HG02642 (cell line): ENCODE data around the gene UGT2A3.

Experiments used
- ATAC-seq: cut with Tn5 transposase; IDR thresholded peaks from one replicate; pipeline ENCODE4 v1.9.1; 2021; ENCODE audit warnings: mild to moderate bottlenecking; ENCODE audit not compliant: unreplicated experiment, poor library complexity

UGT2A3 gene

DNA sequence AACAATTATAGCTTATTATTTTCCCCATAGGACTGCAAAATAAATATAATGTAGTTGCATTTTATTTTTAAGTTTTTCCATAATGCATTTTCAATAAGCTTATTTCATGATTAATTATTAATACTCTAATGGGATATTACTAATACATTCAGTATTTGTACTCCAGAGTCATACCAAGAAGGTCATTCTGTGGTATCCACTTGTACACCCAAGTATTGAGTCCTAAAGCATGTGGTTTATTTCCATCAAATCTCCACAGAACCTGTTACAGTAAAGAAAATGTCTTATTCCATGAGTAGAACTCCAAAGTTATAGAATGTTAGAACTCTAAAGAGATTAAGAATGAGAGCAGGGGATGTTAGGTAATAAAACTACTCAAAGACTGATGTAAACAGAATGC is 30.6 kb downstream of the UGT2A3 start:
- ATAC-seq, result no peak

DNA sequence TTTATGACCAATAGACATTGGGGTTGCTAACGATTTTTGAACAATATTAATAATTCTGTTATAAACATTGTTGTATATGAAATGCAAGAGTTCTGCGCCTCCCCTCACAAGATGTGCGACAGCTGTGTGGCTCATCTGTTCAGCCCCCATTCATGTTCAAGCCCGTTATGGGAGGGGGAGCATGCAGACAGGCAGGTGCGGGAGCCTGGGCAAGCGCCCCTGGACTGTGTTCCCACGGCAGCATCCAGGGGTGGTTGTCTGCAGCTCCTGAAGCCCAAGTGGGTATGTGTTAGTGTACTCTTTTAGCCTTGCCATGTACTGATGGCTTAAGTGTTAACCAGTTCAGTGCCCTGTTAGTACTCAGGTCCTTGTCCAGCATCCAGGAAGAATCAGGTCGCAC is 34.6 kb downstream of the UGT2A3 start:
- ATAC-seq, result no peak

DNA sequence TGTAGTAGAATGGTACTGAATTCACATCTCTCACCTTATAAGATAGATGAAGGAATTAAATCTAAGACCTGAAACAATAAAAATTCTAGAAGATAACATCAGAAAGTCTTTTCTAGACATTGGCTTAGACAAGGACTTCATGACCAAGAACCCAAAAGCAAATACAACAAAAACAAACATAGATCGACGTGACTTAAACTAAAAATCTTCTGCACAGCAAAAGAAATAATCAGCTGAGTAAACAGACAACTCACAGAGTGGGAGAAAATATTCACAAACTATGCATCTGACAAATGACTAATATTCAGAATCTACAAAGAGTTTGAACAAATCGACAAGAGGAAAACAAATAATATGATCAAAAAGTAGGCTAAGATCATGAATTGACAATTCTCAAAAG is 38.8 kb downstream of the UGT2A3 start:
- ATAC-seq, result no peak

DNA sequence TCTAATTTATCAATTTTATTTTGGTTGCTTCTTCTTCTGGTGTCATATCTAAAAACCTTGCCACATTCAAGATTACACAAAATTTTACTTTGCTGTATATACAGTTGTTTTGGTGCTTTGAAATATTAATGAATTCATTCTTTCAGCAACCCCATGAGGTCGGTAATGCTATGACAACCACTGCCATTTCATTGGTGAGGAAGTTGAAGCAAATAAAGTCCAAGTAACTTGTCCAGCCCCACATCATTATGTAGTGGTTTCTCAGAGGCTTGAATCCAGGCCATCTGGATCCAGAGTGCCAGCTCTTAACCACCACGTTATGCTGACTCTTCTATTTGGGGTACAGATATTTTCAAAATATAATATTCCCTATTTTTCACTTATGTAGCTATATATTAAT is 42.2 kb downstream of the UGT2A3 start:
- ATAC-seq, result no peak

DNA sequence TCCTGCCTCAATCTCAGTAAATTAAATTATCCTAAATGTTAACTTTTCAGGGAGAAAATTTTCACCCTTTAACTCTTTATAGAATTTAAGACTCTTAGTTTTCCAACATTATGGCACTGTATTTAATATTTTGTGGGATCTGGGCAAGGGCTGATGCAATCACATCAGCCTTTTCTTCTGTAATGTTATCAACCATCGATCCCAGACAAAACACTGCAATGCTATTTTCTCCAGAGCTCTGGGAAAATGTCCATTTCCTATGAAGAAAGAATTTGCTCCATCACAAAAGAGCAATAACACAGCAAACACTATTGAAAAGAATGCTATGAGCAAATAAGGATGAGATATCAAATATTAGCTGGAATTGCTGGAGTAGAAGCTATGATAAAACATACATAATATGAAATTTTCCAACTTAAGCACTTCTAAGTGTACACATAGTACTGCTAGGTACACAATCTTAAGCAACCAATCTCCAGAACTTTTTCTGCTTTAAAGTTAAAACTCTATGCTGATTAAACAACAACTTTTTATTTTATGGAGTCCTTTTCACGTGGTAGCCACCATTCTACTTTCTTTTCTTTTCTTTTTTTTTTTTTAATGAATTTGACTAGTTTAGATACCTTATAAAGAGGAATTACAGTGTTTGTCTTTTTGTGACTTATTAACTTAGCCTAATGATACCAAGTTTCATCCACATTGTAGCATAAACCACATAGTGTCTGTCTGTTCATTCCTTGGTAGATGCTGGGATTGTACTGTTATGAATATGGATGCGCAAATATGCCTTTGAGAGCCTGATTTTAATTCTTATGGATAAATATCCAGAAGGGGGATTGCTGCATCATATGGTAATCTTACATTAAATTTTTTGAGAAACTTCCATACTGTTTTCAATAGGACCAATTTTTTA is 43.6 kb downstream of the UGT2A3 start:
- ATAC-seq, result no peak

DNA sequence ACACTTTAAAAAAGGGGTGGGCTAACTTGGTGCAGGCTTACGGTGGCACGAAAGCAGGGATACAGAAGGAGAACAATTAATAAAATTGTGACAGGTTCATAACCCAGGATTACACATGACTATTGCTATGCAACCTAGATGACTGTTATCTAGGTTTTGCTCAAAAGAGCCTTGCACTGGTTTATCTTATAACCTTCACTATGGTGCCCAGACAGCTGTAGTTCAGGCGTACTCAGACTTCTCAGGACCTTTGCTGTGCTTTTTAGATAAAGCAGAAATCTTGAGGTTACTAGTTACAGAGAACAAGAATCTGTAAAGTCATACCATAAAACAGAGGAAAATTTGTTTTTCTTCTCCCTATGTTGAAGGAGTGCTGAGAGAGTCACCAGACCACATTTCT is 44.4 kb downstream of the UGT2A3 start:
- no peak for ATAC-seq

DNA sequence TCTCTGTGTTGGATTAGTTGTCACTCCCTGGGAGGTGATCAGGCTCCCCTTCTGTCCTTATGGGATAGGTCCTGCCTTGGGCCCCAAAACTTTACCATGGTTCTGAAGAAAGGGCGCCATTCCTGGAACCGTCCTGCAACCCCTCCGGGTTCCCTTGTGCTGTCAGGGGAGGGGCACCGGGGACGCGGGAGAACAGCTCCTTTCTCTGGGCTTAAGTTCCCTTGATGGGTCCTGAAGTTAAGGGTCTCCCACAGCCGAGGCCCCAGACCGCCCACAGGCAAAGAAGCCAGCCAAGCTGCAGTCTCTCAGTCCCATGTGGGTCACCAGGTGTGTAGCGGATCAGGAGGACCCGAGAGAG is 44.8 kb downstream of the UGT2A3 start:
- ATAC-seq, result no peak

DNA sequence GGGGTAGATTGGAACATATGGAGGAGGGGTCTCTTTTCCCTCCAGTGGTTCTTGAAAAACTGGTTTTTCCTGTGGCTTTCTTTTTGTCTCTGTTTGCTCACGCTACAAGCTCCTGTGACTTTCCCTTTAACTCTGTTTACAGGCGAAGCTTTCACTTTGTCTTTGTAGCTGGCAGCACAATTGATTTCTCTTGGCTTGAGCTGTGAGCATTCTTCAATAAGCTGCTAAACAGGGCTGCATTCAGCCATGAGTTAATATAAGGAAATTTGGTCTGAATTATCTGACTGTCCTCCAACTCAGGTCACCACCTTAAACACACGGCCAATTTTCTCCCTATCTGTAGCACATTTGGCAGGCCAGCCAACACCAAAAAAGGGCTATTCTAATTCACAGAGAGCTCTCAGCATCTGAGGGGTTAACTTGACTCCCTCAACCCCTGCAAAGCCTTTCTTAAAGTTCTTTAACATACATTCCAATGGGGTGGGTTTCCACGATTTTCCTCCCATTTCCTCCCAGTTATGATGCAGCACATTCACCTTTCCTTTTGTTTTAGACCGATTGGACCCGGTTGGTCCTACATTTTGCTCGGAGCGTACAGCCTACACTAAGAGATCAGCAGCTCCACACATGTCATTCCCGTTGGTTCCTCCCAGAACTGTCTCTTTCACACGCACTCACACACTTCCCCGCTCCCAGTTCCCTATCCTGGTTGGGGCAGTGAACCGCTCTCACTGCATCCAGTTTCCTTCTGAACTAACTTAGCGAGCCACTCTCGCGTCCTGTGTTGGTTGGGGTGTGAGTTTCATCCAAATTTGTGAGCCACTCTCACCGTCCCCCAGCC is 45.4 kb downstream of the UGT2A3 start:
- no peak for ATAC-seq

DNA sequence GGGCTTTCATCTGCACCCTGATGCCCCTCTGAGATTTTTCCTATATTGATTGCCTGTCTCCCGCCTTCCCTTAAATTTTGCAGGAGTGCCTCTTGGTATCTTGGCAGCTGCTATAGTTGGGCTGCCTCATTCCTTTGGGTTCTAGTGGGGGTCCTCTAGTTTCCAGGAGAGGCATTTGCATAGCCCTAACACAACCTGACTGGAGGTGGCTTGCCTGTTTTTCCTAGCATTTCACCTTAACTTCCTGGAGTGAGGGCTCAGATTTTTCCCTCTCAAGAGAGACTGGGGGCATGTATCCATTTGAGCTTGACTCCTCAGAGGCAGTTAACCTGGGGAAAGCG is 46.0 kb downstream of the UGT2A3 start:
- no peak for ATAC-seq

DNA sequence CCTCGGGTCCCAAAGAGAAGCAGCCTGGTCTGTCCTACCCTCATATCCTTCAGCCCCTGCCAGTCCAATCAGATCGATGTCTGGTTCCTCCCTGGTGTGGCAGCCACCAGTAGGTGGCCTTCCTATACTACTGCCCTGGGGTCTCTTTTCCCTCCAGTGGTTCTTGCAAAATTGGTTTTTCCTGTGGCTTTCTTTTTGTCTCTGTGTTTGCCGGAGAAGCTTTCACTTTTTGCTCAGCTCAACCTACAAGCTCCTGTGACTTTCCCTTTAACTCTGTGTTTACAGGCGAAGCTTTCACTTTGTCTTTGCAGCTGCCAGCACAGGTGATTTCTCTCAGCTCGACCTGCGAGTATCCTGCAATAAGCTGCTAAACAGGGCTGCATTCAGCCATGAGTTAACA is 46.8 kb downstream of the UGT2A3 start:
- ATAC-seq, result no peak

DNA sequence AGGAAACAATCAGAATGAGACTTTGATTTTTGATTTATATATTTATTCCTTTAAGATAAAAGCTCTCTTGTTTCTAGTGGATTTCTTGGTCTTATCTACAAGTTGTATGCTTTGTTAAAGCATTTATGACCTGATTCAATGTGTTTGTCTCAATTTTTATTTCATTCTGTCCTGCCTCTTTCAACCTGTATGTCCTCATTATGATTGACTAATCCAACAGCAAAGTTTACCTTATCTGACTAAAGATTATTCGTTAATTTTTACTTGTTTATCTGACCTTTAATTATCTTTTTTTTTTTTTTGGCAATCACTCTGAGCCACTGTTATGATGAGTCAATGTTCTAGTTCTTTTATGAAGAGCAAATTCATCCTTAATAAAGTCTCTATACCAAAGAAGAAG is 54.9 kb downstream of the UGT2A3 start:
- ATAC-seq, result no peak

DNA sequence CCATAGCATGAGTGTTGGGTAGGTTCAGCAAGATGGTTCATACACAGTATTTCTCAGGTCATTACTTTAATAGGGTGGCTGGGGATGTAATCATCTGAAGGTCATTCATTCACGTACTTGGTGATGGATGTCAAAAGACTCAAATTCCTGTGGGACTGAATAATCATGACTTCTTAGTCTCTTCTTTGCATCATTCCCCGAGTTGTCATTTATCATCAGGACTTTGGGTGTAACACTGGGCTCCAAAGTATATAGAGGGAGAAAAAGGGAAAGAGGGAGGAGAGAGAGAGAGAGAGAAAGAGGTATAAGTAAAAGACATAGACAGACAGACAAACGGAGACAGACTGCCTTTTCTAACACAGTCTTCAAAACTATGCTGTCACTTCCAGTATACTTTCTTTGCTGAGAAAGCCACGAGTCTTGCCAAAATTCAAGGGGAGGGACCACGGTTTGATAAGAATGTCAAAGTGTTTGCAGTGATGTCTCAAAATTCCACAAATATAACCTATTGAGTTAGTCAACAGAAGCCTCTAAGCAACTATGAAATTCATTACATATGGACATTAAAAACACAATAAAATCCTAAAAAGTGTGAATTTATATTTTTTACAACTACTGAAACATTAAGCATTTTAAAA is 55.9 kb downstream of the UGT2A3 start:
- no peak for ATAC-seq

DNA sequence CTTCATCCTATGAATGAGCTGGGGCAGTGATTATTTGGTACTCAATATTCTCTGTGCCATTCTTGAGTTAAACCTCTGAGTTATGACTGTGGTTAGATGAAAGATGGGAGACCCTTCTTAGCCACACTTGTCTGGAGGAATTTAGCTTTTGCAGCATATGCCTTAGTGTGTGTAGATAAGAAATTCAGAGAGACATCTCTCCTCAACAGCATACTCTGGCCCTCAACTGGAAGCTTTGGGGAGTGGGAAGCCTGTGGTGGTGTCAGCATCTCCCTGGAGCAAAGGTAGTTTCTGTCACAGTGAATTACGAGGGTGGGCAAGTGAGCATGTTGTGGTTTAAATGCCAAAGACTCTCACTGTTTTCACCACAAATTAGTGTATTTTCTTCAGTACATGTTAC is 58.7 kb downstream of the UGT2A3 start:
- no peak for ATAC-seq

DNA sequence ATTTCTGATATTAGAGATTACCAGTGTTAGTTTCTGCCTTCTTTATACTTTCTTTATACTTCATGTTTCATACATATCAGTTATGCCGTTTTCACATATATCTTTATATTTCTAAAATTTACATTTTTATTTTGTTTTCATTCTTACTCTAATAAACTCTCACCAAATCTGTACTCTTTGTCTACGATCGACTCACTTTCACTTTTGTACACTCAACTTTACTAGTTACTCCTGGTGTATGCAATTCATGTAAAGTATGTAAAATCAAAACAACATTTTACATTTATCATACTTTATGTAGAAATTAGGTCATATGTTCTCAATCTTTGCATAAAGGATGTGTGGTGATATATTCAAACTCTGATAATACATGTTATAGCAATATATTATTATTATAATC is 59.9 kb downstream of the UGT2A3 start:
- no peak for ATAC-seq

DNA sequence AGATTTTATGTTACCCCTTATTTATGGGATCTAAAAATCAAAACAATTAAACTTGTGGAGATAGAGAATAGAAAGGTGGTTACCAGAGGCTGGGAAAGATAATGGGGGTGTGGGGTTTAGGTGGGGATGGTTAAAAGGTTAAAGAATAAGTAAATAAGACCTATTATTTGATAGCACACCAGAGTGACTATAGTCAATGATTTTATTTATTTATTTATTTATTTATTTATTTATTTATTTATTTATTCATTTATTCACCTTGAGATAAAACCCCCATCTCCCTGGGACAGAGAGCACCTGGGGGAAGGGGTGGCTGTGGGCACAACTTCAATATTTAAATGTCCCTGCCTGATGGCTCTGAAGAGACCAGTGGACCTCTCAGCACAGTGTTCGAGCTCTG is 66.1 kb downstream of the UGT2A3 start:
- no peak for ATAC-seq

DNA sequence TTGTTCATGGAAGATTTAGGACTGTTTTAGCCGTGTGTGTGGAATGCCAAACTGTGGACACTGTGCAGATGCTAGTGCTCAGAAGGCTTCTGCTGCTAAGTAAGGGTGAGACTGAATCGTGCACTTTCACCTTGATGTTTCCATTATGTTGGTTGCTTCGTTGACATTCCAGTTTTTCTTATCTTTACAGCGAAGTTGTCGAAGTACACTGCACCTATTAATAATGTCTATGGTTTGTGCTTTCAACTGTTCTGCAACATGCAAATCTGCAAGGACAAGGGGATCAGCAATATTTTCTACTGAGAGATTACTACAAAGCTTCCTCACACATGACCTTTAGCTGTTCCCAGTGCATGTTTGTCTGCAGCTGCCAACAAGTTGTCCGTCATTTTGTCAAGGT is 67.7 kb downstream of the UGT2A3 start:
- ATAC-seq, result no peak
